ENCODE results near the gene LARP6. TPM values are rescaled to one million over a fixed set of nuclear protein-coding genes. Genes with fewer than 3 reads are reported as not detected.

LARP6 gene
- total RNA-seq, 1 donor from 2014 or later: 101 TPM

- no peak overlapping the region for H3K4me3 ChIP-seq (ENCODE audit: low read depth, low read length)
- no peak for DNase-seq (ENCODE audit: low read depth)
- H3K27me3 ChIP-seq (ENCODE audit: control insufficient read depth, insufficient read depth, low read length): no peaks in the 10 kb centered on the region
- no peak for TF ChIP-seq CTCF (IDR thresholded peaks at IDR 0.05; ENCODE audit: insufficient read depth, low read length, poor library complexity, severe bottlenecking)
- H3K36me3 ChIP-seq (ENCODE audit: control insufficient read depth, insufficient read depth, low read length): no peaks in the 10 kb centered on the region
Measured at GRCh38 chr15:70786996-70787395, 67.0 kb downstream of the LARP6 start.

GRCh38 chr15:70783610-70784022 is 70.3 kb downstream of the LARP6 start:
- Histone ChIP-seq H3K4me3 (ENCODE audit: low read depth, low read length) (no peak overlapping the region), H3K36me3 (ENCODE audit: control insufficient read depth, insufficient read depth, low read length) (no peaks in the 10 kb centered on the region), H3K27me3 (ENCODE audit: control insufficient read depth, insufficient read depth, low read length) (no peaks in the 10 kb centered on the region)
- TF ChIP-seq CTCF (IDR thresholded peaks at IDR 0.05; ENCODE audit: insufficient read depth, low read length, poor library complexity, severe bottlenecking): no peak
- DNase-seq (ENCODE audit: low read depth): no peak

GRCh38 chr15:70783041-70783440 is 70.9 kb downstream of the LARP6 start:
- no peak for DNase-seq (ENCODE audit: low read depth)
- H3K36me3 ChIP-seq (ENCODE audit: control insufficient read depth, insufficient read depth, low read length): no peaks in the 10 kb centered on the region
- H3K27me3 ChIP-seq (ENCODE audit: control insufficient read depth, insufficient read depth, low read length): no peaks in the 10 kb centered on the region
- no peak overlapping the region for H3K4me3 ChIP-seq (ENCODE audit: low read depth, low read length)
- TF ChIP-seq CTCF (IDR thresholded peaks at IDR 0.05; ENCODE audit: insufficient read depth, low read length, poor library complexity, severe bottlenecking): no peak

- no peak for TF ChIP-seq CTCF (IDR thresholded peaks at IDR 0.05; ENCODE audit: insufficient read depth, low read length, poor library complexity, severe bottlenecking)
- H3K36me3 ChIP-seq (ENCODE audit: control insufficient read depth, insufficient read depth, low read length): no peaks in the 10 kb centered on the region
- DNase-seq (ENCODE audit: low read depth): no peak
- no peak overlapping the region for H3K4me3 ChIP-seq (ENCODE audit: low read depth, low read length)
- H3K27me3 ChIP-seq (ENCODE audit: control insufficient read depth, insufficient read depth, low read length): no peaks in the 10 kb centered on the region
Measured at GRCh38 chr15:70781236-70781635, 72.7 kb downstream of the LARP6 start.

Other genes with a start within 250 kb of the LARP6 start
- 9.4 and 10.7 TPM in 2 replicates for gene UACA, start 90.6 kb downstream of the LARP6 start, total RNA-seq
- gene THAP10, start 38.3 kb upstream of the LARP6 start, total RNA-seq: 4.2 and 4.8 TPM in 2 replicates
- 53.0 and 62.0 TPM in 2 replicates for gene LRRC49, start 38.7 kb upstream of the LARP6 start, total RNA-seq

Data from kidney epithelial cell (primary cell).